ENCODE measurements around the gene TH. TPM values are rescaled to one million over a fixed set of nuclear protein-coding genes. Genes with fewer than 3 reads are reported as not detected.

TH gene
- polyA plus RNA-seq, 1 donor from 2014 or later = 3.6 TPM

DNA sequence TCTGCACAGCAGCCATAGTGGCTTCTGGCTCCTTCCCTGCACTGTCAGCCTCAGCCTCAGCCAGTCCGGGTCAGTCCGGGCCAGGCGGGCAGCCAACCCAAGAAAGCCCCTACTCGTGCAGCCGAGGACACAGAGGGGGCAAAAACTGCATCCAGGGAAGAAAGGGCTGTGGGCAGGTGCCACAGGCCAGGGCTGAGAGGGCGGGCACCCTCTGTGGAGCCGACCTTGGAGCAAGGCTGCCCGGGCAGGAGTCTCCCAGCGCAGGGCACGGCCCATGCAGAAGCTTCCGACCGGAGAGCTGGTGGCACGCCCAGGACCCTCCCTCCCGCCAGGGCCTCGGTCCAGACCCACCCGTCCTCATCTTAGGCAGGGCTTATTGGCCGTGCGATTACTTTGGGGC, 10.5 kb upstream of the TH start:
- Histone ChIP-seq H3K27me3 (ENCODE audit: insufficient read depth, low read depth, low read length) (no peaks in the 10 kb centered on the region), H2AFZ (ENCODE audit: low read depth, low read length) (no peak overlapping the region), H3K27ac (ENCODE audit: low read length) (no peak overlapping the region), H3K79me2 (replicated peaks; ENCODE audit: insufficient read depth, low read length) (no peaks in the 10 kb centered on the region), H3K4me2 (ENCODE audit: low read length) (no peak overlapping the region), H3K9ac (ENCODE audit: low read length) (no peak overlapping the region), H3K9me3 (ENCODE audit: low read length) (no peaks in the 10 kb centered on the region), H4K20me1 (ENCODE audit: insufficient read depth) (no peaks in the 10 kb centered on the region), H3K36me3 (ENCODE audit: insufficient read depth, low read length) (no peaks in the 10 kb centered on the region), H3K4me3 (ENCODE audit: low read length) (no peak overlapping the region), H3F3A (ENCODE audit: insufficient read depth, low read length, poor library complexity, severe bottlenecking) (no peaks in the 10 kb centered on the region), H3K9me2 (ENCODE audit: insufficient read depth, low read length) (no peaks in the 10 kb centered on the region)
- no peak for TF ChIP-seq CTCF (IDR thresholded peaks at IDR 0.05; ENCODE audit: poor library complexity, severe bottlenecking)
- no peak for TF ChIP-seq TAF1 (IDR thresholded peaks at IDR 0.05; ENCODE audit: low read depth)
- TF ChIP-seq MXI1 (conservative IDR thresholded peaks at IDR 0.05; ENCODE audit: poor library complexity, severe bottlenecking) = no peak
- no peak for TF ChIP-seq POLR2AphosphoS5 (IDR thresholded peaks at IDR 0.05)
- no peak for TF ChIP-seq EP300 (conservative IDR thresholded peaks at IDR 0.05; ENCODE audit: poor library complexity, severe bottlenecking)
- no peak for TF ChIP-seq SMC3 (conservative IDR thresholded peaks at IDR 0.05; ENCODE audit: poor library complexity)
- TF ChIP-seq EZH2 (IDR thresholded peaks at IDR 0.05; ENCODE audit: borderline replicate concordance, insufficient read depth, low read length, poor library complexity, severe bottlenecking) = no peak
- no peak for TF ChIP-seq RAD21 (conservative IDR thresholded peaks at IDR 0.05)
- no peak for TF ChIP-seq REST (IDR thresholded peaks at IDR 0.05; ENCODE audit: borderline replicate concordance)

DNA sequence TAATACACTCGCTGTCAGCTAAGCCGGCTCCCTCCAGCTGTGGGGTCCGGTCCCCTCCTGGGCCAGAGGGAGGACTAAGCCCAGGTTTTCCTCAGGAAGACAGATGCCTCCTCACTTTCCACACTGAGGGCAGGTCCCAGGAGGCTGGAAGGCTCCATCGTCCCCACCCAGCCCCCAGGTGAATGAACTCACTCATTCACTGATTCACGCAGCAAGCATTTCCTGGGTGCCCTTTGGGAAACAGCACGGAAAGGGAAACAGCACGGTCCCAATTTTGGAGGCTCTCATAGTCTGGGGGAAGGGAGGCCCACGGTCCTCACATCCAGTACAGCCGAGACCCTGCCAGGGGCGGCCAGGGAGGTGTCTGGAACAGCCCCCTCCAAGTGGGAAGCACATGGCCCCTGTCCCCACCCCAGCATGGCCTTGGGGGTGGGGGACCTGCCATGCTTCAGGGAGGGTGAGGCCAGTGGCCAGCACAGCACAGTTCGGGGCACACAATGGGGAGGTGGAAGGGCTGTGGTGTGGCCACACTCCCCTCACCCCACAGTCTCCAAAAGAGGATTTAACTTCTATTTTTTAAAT, 9.3 kb upstream of the TH start:
- H3K9me2 ChIP-seq (ENCODE audit: insufficient read depth, low read length) = no peaks in the 10 kb centered on the region
- no peak overlapping the region for H3K4me3 ChIP-seq (ENCODE audit: low read length)
- H3K27me3 ChIP-seq (ENCODE audit: insufficient read depth, low read depth, low read length) = no peaks in the 10 kb centered on the region
- H3K27ac ChIP-seq (ENCODE audit: low read length) = no peak overlapping the region
- H3K79me2 ChIP-seq (replicated peaks; ENCODE audit: insufficient read depth, low read length) = no peaks in the 10 kb centered on the region
- H2AFZ ChIP-seq (ENCODE audit: low read depth, low read length) = no peak overlapping the region
- no peaks in the 10 kb centered on the region for H3K36me3 ChIP-seq (ENCODE audit: insufficient read depth, low read length)
- no peak overlapping the region for H3K9ac ChIP-seq (ENCODE audit: low read length)
- no peaks in the 10 kb centered on the region for H4K20me1 ChIP-seq (ENCODE audit: insufficient read depth)
- no peak overlapping the region for H3K4me2 ChIP-seq (ENCODE audit: low read length)
- no peak for TF ChIP-seq EP300 (conservative IDR thresholded peaks at IDR 0.05; ENCODE audit: poor library complexity, severe bottlenecking)
- TF ChIP-seq SMC3 (conservative IDR thresholded peaks at IDR 0.05; ENCODE audit: poor library complexity) = no peak
- H3K9me3 ChIP-seq (ENCODE audit: low read length) = no peaks in the 10 kb centered on the region
- H3F3A ChIP-seq (ENCODE audit: insufficient read depth, low read length, poor library complexity, severe bottlenecking) = no peaks in the 10 kb centered on the region
